HG03469 (cell line): Measurements from ENCODE around the gene SSBP2.
"Not testable (repeated sequence)": the region's sequence is repeated elsewhere in the genome, so short reads cannot be mapped to it uniquely, and the experiment has no call there.

ENCODE experiments used
- ATAC-seq: cut with Tn5 transposase; IDR thresholded peaks from one replicate; pipeline ENCODE4 v1.9.1; 2021; ENCODE audit warnings: mild to moderate bottlenecking, moderate library complexity, moderate number of reproducible peaks; ENCODE audit not compliant: unreplicated experiment

Gene SSBP2

GRCh38 chr5:81537905-81538547 is 212.9 kb downstream of the SSBP2 start:
- ATAC-seq, result no peak

GRCh38 chr5:81534441-81534840 is 216.5 kb downstream of the SSBP2 start:
- ATAC-seq, result no peak

- no peak for ATAC-seq
Measured at GRCh38 chr5:81533629-81534405, 217.1 kb downstream of the SSBP2 start.

- ATAC-seq, result no peak
Measured at GRCh38 chr5:81530919-81531318, 220.0 kb downstream of the SSBP2 start.

- no peak for ATAC-seq
Measured at GRCh38 chr5:81525690-81526089, 225.2 kb downstream of the SSBP2 start.

- ATAC-seq, result no peak
Measured at GRCh38 chr5:81524015-81524414, 226.9 kb downstream of the SSBP2 start.

- no peak for ATAC-seq
Measured at GRCh38 chr5:81522571-81522970, 228.3 kb downstream of the SSBP2 start.

- ATAC-seq, result no peak
Measured at GRCh38 chr5:81520769-81521168, 230.1 kb downstream of the SSBP2 start.

- ATAC-seq, result no peak
Measured at GRCh38 chr5:81519217-81519905, 231.5 kb downstream of the SSBP2 start.

GRCh38 chr5:81517462-81517861 is 233.4 kb downstream of the SSBP2 start:
- ATAC-seq, result no peak

- no peak for ATAC-seq
Measured at GRCh38 chr5:81516091-81516490, 234.8 kb downstream of the SSBP2 start.

- ATAC-seq, result no peak
Measured at GRCh38 chr5:81513982-81514381, 236.9 kb downstream of the SSBP2 start.

GRCh38 chr5:81513473-81513872 is 237.4 kb downstream of the SSBP2 start:
- no peak for ATAC-seq

- ATAC-seq, result peak; percentile 97
Measured at GRCh38 chr5:81506900-81507588, 243.9 kb downstream of the SSBP2 start.

GRCh38 chr5:81506378-81506777 is 244.5 kb downstream of the SSBP2 start:
- no peak for ATAC-seq

- no peak for ATAC-seq
Measured at GRCh38 chr5:81505672-81506071, 245.2 kb downstream of the SSBP2 start.

- not testable (repeated sequence) for ATAC-seq
Measured at GRCh38 chr5:81503602-81504001, 247.3 kb downstream of the SSBP2 start.

GRCh38 chr5:81495286-81495685 is 255.6 kb downstream of the SSBP2 start:
- no peak for ATAC-seq

GRCh38 chr5:81488862-81489261 is 262.0 kb downstream of the SSBP2 start:
- ATAC-seq, result no peak

GRCh38 chr5:81486711-81487110 is 264.2 kb downstream of the SSBP2 start:
- ATAC-seq, result no peak

- ATAC-seq, result no peak
Measured at GRCh38 chr5:81482595-81482994, 268.3 kb downstream of the SSBP2 start.
